Osteoblast (primary cell): Measurements from ENCODE around the gene DUXA. TPM values are rescaled to one million over a fixed set of nuclear protein-coding genes. Genes with fewer than 3 reads are reported as not detected.

Experiments used
- DNase-seq: peaks from one replicate; pipeline ENCODE4 v3.0.0; 2011; ENCODE audit warnings: low spot score, mixed read lengths; ENCODE audit not compliant: insufficient read length; ENCODE audit errors: missing footprints
- H2AFZ ChIP-seq: 2 replicates; pipeline ENCODE4 v1.6.0; 2011; ENCODE audit warnings: mild to moderate bottlenecking, low read length
- H3K27ac ChIP-seq: 2 replicates; pipeline ENCODE4 v1.5.1; 2011; ENCODE audit warnings: mild to moderate bottlenecking, low read depth, low read length, moderate library complexity
- H3K27me3 ChIP-seq: 2 replicates; pipeline ENCODE4 v1.6.0; 2012; ENCODE audit warnings: mild to moderate bottlenecking, control low read depth, inconsistent platforms, low read length, moderate library complexity; ENCODE audit not compliant: insufficient read depth
- H3K36me3 ChIP-seq: 2 replicates; pipeline ENCODE4 v1.5.1; 2011; ENCODE audit warnings: mild to moderate bottlenecking, low read length, control low read depth, moderate library complexity; ENCODE audit not compliant: insufficient read depth
- H3K4me1 ChIP-seq: 2 replicates; pipeline ENCODE4 v1.5.1; 2011; ENCODE audit warnings: mild to moderate bottlenecking, low read length, control low read depth, moderate library complexity; ENCODE audit not compliant: insufficient read depth
- H3K4me2 ChIP-seq: 2 replicates; pipeline ENCODE4 v1.6.0; 2011; ENCODE audit warnings: mild to moderate bottlenecking, low read length; ENCODE audit not compliant: insufficient read depth
- H3K4me3 ChIP-seq: fragments of 200-600 bp; sonication (generic); 3 replicates; pipeline ENCODE4 v1.5.1; 2012; ENCODE audit warnings: mild to moderate bottlenecking, low read length, inconsistent platforms; ENCODE audit not compliant: insufficient read depth
- H3K79me2 ChIP-seq: 2 replicates; pipeline ENCODE4 v1.6.0; 2012; ENCODE audit warnings: mild to moderate bottlenecking, low read length, control low read depth, inconsistent platforms; ENCODE audit not compliant: insufficient read depth
- H3K9me3 ChIP-seq: 2 replicates; pipeline ENCODE4 v1.5.1; 2011; ENCODE audit warnings: low read depth, low read length, control low read depth
- H4K20me1 ChIP-seq: 2 replicates; pipeline ENCODE4 v1.6.0; 2012; ENCODE audit warnings: mild to moderate bottlenecking, low read length, control low read depth; ENCODE audit not compliant: insufficient read depth
- small RNA-seq: library from RNA; depleted of rRNA; stranded (forward); fragments of <200 nt; gene quantifications from one replicate; pipeline ENCODE3, GENCODE V24; 2012
- total RNA-seq: library from RNA; depleted of rRNA; stranded (reverse); fragments of >200 nt; gene quantifications from 2 replicates; pipeline ENCODE4 v1.2.3, GENCODE V29; 2012
- TF ChIP-seq, protein P1 (sequence below): IDR thresholded peaks from 2 replicates; pipeline ENCODE4 v1.5.1; 2011; ENCODE audit warnings: mild to moderate bottlenecking, low read depth, low read length, moderate library complexity; ENCODE audit errors: extremely low read depth

Gene DUXA
- total RNA-seq, 1 donor, result not detected

DNA sequence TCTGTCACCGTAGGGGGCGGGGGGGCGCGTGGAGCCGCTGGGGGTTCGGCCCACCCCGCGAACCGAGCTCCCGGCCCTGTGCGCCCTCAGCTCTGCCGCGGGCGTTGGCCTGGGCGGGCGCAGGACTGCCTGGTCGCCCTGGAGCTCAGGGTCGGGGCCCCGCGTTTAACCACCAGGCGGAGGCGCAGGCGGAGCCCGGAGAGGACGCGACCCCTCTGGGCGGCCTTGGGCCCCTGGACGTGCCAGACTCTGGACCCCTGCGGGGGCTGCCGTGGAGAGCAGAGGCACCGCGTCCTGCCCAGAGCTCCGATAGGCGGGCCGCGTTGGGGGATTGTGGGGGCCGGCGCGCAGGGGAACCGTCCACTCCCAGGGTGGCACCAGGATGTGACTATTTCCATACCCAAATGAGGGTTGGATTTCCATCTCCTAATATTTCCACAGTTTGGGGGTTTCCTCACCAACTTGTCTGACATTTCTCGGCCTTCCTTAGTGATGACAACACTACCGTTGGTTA is 60.5 kb downstream of the DUXA start:
- Histone ChIP-seq H3K9me3 (peaks cover 8% of the 10 kb centered on the region), H3K4me2 (no peak overlapping the region), H3K36me3 (no peaks in the 10 kb centered on the region), H3K27ac (no peak overlapping the region), H2AFZ (no peak overlapping the region), H3K4me3 (no peak overlapping the region), H3K27me3 (no peaks in the 10 kb centered on the region), H4K20me1 (no peaks in the 10 kb centered on the region), H3K79me2 (no peaks in the 10 kb centered on the region), H3K4me1 (peaks cover 3% of the 10 kb centered on the region)
- TF ChIP-seq, protein P1, sequence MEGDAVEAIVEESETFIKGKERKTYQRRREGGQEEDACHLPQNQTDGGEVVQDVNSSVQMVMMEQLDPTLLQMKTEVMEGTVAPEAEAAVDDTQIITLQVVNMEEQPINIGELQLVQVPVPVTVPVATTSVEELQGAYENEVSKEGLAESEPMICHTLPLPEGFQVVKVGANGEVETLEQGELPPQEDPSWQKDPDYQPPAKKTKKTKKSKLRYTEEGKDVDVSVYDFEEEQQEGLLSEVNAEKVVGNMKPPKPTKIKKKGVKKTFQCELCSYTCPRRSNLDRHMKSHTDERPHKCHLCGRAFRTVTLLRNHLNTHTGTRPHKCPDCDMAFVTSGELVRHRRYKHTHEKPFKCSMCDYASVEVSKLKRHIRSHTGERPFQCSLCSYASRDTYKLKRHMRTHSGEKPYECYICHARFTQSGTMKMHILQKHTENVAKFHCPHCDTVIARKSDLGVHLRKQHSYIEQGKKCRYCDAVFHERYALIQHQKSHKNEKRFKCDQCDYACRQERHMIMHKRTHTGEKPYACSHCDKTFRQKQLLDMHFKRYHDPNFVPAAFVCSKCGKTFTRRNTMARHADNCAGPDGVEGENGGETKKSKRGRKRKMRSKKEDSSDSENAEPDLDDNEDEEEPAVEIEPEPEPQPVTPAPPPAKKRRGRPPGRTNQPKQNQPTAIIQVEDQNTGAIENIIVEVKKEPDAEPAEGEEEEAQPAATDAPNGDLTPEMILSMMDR, result no peak
- no peak for DNase-seq

DNA sequence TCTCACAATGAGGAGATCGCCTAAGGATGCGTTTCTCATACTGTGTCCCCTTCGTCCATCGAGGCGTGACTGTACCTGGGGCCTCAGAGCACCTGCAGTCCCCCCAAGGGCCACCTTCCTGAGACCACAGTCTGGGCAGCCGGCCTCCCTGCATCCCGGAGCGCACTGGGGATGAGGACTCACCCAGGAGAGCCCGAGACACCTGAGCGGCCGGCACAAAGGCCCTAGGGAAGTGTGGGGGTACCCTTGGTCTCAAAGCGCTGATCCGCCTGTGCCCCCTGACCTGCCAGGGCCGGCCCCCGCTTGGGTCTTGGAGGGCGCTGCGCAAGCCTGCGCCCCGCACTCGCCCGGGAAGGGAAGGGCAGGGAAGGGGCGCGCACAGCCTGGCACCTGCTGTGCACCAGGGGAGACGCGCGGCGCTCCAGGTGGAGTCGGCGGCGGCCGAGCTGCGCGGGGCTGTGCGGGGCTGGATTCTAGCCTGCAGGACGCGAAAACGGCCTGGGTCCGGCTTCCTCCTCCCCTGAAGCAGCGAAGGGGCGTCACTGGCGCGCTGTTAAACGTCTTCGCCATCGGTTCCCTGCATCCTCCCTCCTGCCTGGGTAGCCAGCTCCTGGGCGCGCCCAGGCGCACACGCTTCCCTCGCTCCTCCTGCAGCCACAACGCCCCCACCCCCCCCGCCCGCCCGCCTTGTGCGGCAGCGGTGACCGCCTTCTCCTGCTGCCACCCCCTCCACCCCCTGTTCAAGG is 61.1 kb downstream of the DUXA start:
- no peak overlapping the region for H2AFZ ChIP-seq
- no peak overlapping the region for H3K27ac ChIP-seq
- no peak for DNase-seq
- no peak overlapping the region for H3K4me2 ChIP-seq
- TF ChIP-seq, protein P1, result no peak
- H3K9me3 ChIP-seq, result peaks cover 2% of the 10 kb centered on the region
- no peaks in the 10 kb centered on the region for H3K27me3 ChIP-seq
- H3K4me1 ChIP-seq, result peaks cover 3% of the 10 kb centered on the region
- no peaks in the 10 kb centered on the region for H3K79me2 ChIP-seq
- H3K36me3 ChIP-seq, result no peaks in the 10 kb centered on the region
- no peak overlapping the region for H3K4me3 ChIP-seq
- H4K20me1 ChIP-seq, result no peaks in the 10 kb centered on the region

Small RNA genes lying within 50 kb of the gene (small RNA-seq; reads per million reads assigned to genes)
- not detected for gene AC025588.3

Other genes with a start within 250 kb of the DUXA start
- not detected in 2 replicates for gene USP29, start 47.5 kb downstream of the DUXA start, total RNA-seq
- not detected in 2 replicates for gene ZIM3, start 22.3 kb downstream of the DUXA start, total RNA-seq
- gene ZNF264, start 24.0 kb upstream of the DUXA start, total RNA-seq, result 26.5 and 32.9 TPM in 2 replicates
- 0.29 and 1.4 TPM in 2 replicates for gene AURKC, start 63.5 kb upstream of the DUXA start, total RNA-seq
- gene ZNF805, start 73.1 kb upstream of the DUXA start, total RNA-seq, result 32.1 and 34.0 TPM in 2 replicates
- 101 and 115 TPM in 2 replicates for gene ZNF460, start 113.0 kb upstream of the DUXA start, total RNA-seq
- gene ZNF543, start 153.0 kb upstream of the DUXA start, total RNA-seq, result 10.6 and 11.9 TPM in 2 replicates
- 10.6 and 11.6 TPM in 2 replicates for gene ZNF304, start 183.8 kb upstream of the DUXA start, total RNA-seq
- gene TRAPPC2B, start 196.1 kb upstream of the DUXA start, total RNA-seq, result 12.3 and 13.0 TPM in 2 replicates
- 3.5 and 5.1 TPM in 2 replicates for gene ZNF547, start 196.1 kb upstream of the DUXA start, total RNA-seq
- gene ZNF548, start 222.4 kb upstream of the DUXA start, total RNA-seq, result 23.6 and 27.9 TPM in 2 replicates
- 12.7 and 15.6 TPM in 2 replicates for gene ZNF17, start 243.7 kb upstream of the DUXA start, total RNA-seq